GM12891 (cell line): Measurements from ENCODE around the gene ATP13A2.

Source experiments
- PAX5 ChIP-seq: IDR thresholded peaks from 2 replicates; pipeline ENCODE4 v1.6.1; 2011; ENCODE audit warnings: low read length, moderate library complexity, mild to moderate bottlenecking; ENCODE audit not compliant: insufficient read depth, severe bottlenecking
- POLR2A ChIP-seq: IDR thresholded peaks from 2 replicates; pipeline ENCODE4 v1.6.1; 2011; ENCODE audit warnings: low read depth, low read length, control low read depth
- POLR2AphosphoS5 ChIP-seq: IDR thresholded peaks from 2 replicates; pipeline ENCODE4 v1.6.1; 2011; ENCODE audit warnings: low read depth, low read length, control low read depth
- SPI1 ChIP-seq: IDR thresholded peaks from 2 replicates; pipeline ENCODE4 v1.6.1; 2011; ENCODE audit warnings: low read depth, low read length, control low read depth
- TAF1 ChIP-seq: IDR thresholded peaks from 2 replicates; pipeline ENCODE4 v1.6.1; 2011; ENCODE audit warnings: low read depth, low read length, control low read depth

DNA sequence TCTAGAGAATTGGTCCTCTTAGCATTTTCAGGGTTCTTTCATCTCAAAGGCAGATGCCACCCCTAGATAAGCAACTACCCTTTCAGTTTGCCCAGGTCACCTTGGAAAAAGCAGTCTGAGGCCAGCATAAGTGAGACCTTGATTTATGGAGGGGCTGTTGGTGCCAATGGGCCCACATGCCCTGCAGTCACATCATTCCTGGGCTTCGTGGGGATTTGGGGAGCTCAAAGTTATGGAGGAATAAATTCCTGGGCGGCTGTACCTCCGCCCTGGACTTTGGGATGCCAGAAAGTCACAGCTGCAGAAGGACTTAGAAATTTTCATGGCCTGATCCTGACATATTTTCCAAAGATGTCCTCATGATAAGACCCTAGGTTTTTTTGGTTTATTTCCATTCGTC lies 44.8 kb upstream of the ATP13A2 start:
- no peak for TF ChIP-seq POLR2AphosphoS5
- TF ChIP-seq TAF1 = no peak
- TF ChIP-seq POLR2A = no peak
- no peak for TF ChIP-seq PAX5
- no peak for TF ChIP-seq SPI1
